DND-41 (cell line): Measurements from ENCODE around the gene TOGARAM2.

ENCODE experiments used
- ATAC-seq: fragments of 200-7000 bp; cut with Tn5 transposase; 3 replicates; pipeline ENCODE4 v1.9.1; 2021; ENCODE audit warnings: low read depth; ENCODE audit not compliant: insufficient read depth
- DNase-seq: peaks from one replicate; pipeline ENCODE4 v3.0.0-alpha.2; 2020
- H2AFZ ChIP-seq: 2 replicates; pipeline ENCODE4 v1.6.0; 2012; ENCODE audit warnings: low read depth, low read length
- H3K27ac ChIP-seq: 2 replicates; pipeline ENCODE4 v1.5.1; 2012; ENCODE audit warnings: low read length, inconsistent platforms
- H3K27me3 ChIP-seq: fragments of 200-600 bp; sonication (generic); 2 replicates; pipeline ENCODE4 v1.6.0; 2012; ENCODE audit warnings: low read length, mild to moderate bottlenecking, inconsistent platforms; ENCODE audit not compliant: insufficient read depth, poor library complexity
- H3K36me3 ChIP-seq: 2 replicates; pipeline ENCODE4 v1.5.1; 2012; ENCODE audit warnings: low read length, inconsistent platforms; ENCODE audit not compliant: insufficient read depth
- H3K4me1 ChIP-seq: 2 replicates; pipeline ENCODE4 v1.5.1; 2012; ENCODE audit warnings: mild to moderate bottlenecking, low read length; ENCODE audit not compliant: insufficient read depth
- H3K4me2 ChIP-seq: 2 replicates; pipeline ENCODE4 v1.6.0; 2012; ENCODE audit warnings: mild to moderate bottlenecking, moderate library complexity, low read length, inconsistent platforms; ENCODE audit not compliant: insufficient read depth
- H3K4me3 ChIP-seq, 2 experiments: fragments of 200-600 bp in 1 of 2; shearing (Covaris generic) in 1 of 2; 2 replicates each; pipeline ENCODE4 v1.5.1; 2012 to 2016; ENCODE audit warnings: inconsistent platforms in 2 of 2, low read length in 2 of 2, mild to moderate bottlenecking in 2 of 2, low read depth in 1 of 2, moderate library complexity in 1 of 2
- H3K79me2 ChIP-seq: 2 replicates; pipeline ENCODE4 v1.6.0; 2012; ENCODE audit warnings: low read length, inconsistent platforms; ENCODE audit not compliant: insufficient read depth
- H3K9ac ChIP-seq: 2 replicates; pipeline ENCODE4 v1.6.0; 2012; ENCODE audit warnings: low read depth, mild to moderate bottlenecking, inconsistent platforms, low read length, moderate library complexity
- H3K9me3 ChIP-seq: 2 replicates; pipeline ENCODE4 v1.5.1; 2012; ENCODE audit warnings: low read length, moderate library complexity, mild to moderate bottlenecking, inconsistent platforms; ENCODE audit not compliant: insufficient read depth, severe bottlenecking
- H4K20me1 ChIP-seq: 2 replicates; pipeline ENCODE4 v1.6.0; 2012; ENCODE audit warnings: low read length; ENCODE audit not compliant: insufficient read depth
- EZH2 ChIP-seq: IDR thresholded peaks from 3 replicates; pipeline ENCODE4 v1.6.1; 2012; ENCODE audit warnings: borderline replicate concordance, low read depth, mild to moderate bottlenecking, moderate library complexity, low read length, inconsistent platforms; ENCODE audit not compliant: severe bottlenecking
- TF ChIP-seq, protein P1 (sequence below): IDR thresholded peaks from 2 replicates; pipeline ENCODE4 v1.5.1; 2012; ENCODE audit warnings: borderline replicate concordance, low read length, moderate library complexity, mild to moderate bottlenecking; ENCODE audit not compliant: poor library complexity, severe bottlenecking; ENCODE audit errors: extremely low read depth

TOGARAM2 gene

DNA sequence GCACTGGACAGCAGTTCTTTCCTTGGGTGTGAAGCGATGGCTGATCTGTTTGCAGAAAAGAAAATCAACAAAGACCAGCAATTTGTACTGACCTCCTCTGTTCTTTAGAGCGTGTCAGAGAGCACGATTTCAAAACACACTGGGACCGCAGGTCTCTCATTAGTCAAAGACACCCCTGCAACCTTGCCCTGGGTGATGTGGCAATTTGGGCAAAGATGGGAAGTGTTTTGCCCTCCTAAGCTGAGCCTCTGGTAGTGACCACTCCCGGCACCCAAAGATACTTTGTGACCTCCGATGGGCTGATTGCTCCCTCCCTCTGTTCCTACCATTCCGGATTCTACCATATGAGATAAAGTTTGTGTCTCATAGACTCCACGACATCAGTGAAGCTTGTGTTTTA is 115.9 kb downstream of the TOGARAM2 start:
- Histone ChIP-seq H3K36me3 (no peaks in the 10 kb centered on the region), H3K4me3 (no peak overlapping the region), H3K79me2 (no peaks in the 10 kb centered on the region), H3K9ac (no peak overlapping the region), H3K4me1 (no peaks in the 10 kb centered on the region), H3K4me2 (no peak overlapping the region), H3K27ac (no peak overlapping the region), H2AFZ (no peak overlapping the region), H4K20me1 (no peaks in the 10 kb centered on the region), H3K27me3 (peaks cover 4% of the 10 kb centered on the region), H3K9me3 (no peaks in the 10 kb centered on the region)
- TF ChIP-seq, protein P1, sequence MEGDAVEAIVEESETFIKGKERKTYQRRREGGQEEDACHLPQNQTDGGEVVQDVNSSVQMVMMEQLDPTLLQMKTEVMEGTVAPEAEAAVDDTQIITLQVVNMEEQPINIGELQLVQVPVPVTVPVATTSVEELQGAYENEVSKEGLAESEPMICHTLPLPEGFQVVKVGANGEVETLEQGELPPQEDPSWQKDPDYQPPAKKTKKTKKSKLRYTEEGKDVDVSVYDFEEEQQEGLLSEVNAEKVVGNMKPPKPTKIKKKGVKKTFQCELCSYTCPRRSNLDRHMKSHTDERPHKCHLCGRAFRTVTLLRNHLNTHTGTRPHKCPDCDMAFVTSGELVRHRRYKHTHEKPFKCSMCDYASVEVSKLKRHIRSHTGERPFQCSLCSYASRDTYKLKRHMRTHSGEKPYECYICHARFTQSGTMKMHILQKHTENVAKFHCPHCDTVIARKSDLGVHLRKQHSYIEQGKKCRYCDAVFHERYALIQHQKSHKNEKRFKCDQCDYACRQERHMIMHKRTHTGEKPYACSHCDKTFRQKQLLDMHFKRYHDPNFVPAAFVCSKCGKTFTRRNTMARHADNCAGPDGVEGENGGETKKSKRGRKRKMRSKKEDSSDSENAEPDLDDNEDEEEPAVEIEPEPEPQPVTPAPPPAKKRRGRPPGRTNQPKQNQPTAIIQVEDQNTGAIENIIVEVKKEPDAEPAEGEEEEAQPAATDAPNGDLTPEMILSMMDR: no peak
- no peak for TF ChIP-seq EZH2
- DNase-seq: no peak
- ATAC-seq: no peak

DNA sequence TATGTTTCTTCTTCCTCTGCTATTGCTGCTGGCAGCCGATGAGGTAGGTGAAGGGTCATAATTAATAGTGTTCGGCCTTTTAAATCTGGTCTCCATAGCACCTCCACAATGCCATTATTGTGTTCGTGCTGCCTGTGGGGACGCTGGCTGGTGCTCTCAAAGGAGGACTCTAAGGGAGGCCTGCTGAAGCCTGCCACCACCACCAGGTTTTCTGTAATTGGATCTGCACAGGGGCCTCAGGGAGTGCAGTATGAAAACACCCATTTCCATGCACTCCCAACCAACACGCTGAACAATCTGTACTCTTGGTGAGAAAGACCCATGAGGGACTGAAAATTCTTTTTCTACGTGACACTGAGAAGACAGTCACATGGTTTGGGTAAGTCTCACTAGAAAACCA is 116.5 kb downstream of the TOGARAM2 start:
- DNase-seq (no peak), ATAC-seq (no peak)
- no peaks in the 10 kb centered on the region for H3K36me3 ChIP-seq
- H3K79me2 ChIP-seq: no peaks in the 10 kb centered on the region
- TF ChIP-seq, protein P1: no peak
- TF ChIP-seq EZH2: no peak
- no peak overlapping the region for H2AFZ ChIP-seq
- no peaks in the 10 kb centered on the region for H3K4me1 ChIP-seq
- H3K27ac ChIP-seq: no peak overlapping the region
- no peak overlapping the region for H3K4me3 ChIP-seq
- H3K9ac ChIP-seq: no peak overlapping the region
- H4K20me1 ChIP-seq: no peaks in the 10 kb centered on the region
- peaks cover 4% of the 10 kb centered on the region for H3K27me3 ChIP-seq
- no peak overlapping the region for H3K4me2 ChIP-seq
- no peaks in the 10 kb centered on the region for H3K9me3 ChIP-seq

DNA sequence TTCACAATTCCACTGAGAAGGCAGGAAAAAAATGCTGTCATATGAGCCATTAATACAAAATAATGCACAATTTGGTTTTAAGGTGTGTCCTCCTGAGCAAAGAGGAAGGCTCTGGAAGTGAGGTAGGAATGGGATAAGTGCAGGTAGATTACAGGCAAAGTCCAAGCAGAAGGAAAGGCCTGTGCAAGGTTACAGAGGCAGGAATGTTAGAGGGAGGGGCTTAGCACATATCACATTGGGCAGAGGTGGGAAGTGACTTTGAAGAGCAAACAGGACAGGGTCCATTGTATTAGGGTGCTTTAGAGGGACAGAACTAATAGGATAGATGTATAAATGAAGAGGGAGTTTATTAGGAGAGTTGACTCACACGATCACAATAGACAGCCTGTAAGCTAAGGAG is 119.5 kb downstream of the TOGARAM2 start:
- Histone ChIP-seq H3K27ac (no peak overlapping the region), H2AFZ (no peak overlapping the region), H3K27me3 (peaks cover 4% of the 10 kb centered on the region), H3K4me3 (no peak overlapping the region), H3K4me2 (no peak overlapping the region), H3K9me3 (no peaks in the 10 kb centered on the region), H4K20me1 (no peaks in the 10 kb centered on the region), H3K79me2 (no peaks in the 10 kb centered on the region), H3K36me3 (no peaks in the 10 kb centered on the region), H3K9ac (no peak overlapping the region), H3K4me1 (no peaks in the 10 kb centered on the region)
- DNase-seq (no peak), ATAC-seq (no peak)
- TF ChIP-seq, protein P1: no peak
- TF ChIP-seq EZH2: no peak
